WERI-Rb-1 (cell line): ENCODE measurements around the gene GLIPR1.

Experiments used
- DNase-seq: peaks from one replicate; pipeline ENCODE4 v3.0.0-alpha.2; 2020
- H3K27ac ChIP-seq: fragments of 250-450 bp; sonication (Bioruptor Pico); 2 replicates; pipeline ENCODE4 v1.5.1; 2020; ENCODE audit warnings: mild to moderate bottlenecking, moderate library complexity
- H3K27me3 ChIP-seq: fragments of 250-450 bp; sonication (Bioruptor Pico); 2 replicates; pipeline ENCODE4 v1.5.1; 2021; ENCODE audit warnings: mild to moderate bottlenecking, low read depth, moderate library complexity; ENCODE audit not compliant: insufficient read depth, severe bottlenecking
- H3K36me3 ChIP-seq: fragments of 250-450 bp; sonication (Bioruptor Pico); 2 replicates; pipeline ENCODE4 v1.5.1; 2020; ENCODE audit warnings: mild to moderate bottlenecking, moderate library complexity
- H3K4me3 ChIP-seq: 2 replicates; pipeline ENCODE4 v1.5.1; 2011; ENCODE audit warnings: low read depth, mild to moderate bottlenecking, control low read depth, low read length
- H3K9me3 ChIP-seq: fragments of 250-450 bp; sonication (Bioruptor Pico); 2 replicates; pipeline ENCODE4 v1.5.1; 2021; ENCODE audit warnings: mild to moderate bottlenecking, moderate library complexity; ENCODE audit not compliant: severe bottlenecking
- TF ChIP-seq, protein P1 (sequence below): IDR thresholded peaks from 2 replicates; pipeline ENCODE4 v1.5.1; 2011; ENCODE audit warnings: low read depth, mild to moderate bottlenecking, control low read depth, inconsistent platforms, low read length

Gene GLIPR1

DNA sequence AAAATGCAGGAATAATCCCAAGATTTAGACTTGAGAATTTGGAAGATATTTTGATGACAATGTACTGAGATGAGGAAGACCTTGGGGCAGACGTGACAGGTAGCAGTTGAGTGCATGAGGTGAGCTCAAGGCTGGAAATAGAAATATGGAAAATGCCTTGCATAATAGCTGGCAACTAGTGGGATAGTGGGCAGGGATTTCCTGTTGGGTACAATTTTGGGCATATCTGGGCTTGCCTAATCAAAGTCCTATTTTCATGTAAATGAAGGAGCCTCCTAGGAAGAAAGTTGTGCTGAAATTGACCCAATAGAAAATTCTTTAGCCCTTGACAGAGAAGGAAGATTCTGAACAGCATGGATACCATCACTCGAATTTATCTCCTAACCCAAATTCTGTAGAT is 6.4 kb upstream of the GLIPR1 start:
- TF ChIP-seq, protein P1, sequence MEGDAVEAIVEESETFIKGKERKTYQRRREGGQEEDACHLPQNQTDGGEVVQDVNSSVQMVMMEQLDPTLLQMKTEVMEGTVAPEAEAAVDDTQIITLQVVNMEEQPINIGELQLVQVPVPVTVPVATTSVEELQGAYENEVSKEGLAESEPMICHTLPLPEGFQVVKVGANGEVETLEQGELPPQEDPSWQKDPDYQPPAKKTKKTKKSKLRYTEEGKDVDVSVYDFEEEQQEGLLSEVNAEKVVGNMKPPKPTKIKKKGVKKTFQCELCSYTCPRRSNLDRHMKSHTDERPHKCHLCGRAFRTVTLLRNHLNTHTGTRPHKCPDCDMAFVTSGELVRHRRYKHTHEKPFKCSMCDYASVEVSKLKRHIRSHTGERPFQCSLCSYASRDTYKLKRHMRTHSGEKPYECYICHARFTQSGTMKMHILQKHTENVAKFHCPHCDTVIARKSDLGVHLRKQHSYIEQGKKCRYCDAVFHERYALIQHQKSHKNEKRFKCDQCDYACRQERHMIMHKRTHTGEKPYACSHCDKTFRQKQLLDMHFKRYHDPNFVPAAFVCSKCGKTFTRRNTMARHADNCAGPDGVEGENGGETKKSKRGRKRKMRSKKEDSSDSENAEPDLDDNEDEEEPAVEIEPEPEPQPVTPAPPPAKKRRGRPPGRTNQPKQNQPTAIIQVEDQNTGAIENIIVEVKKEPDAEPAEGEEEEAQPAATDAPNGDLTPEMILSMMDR = no peak
- Histone ChIP-seq H3K9me3 (no peaks in the 10 kb centered on the region), H3K4me3 (no peak overlapping the region), H3K36me3 (no peaks in the 10 kb centered on the region), H3K27ac (no peak overlapping the region), H3K27me3 (no peaks in the 10 kb centered on the region)
- DNase-seq = no peak

DNA sequence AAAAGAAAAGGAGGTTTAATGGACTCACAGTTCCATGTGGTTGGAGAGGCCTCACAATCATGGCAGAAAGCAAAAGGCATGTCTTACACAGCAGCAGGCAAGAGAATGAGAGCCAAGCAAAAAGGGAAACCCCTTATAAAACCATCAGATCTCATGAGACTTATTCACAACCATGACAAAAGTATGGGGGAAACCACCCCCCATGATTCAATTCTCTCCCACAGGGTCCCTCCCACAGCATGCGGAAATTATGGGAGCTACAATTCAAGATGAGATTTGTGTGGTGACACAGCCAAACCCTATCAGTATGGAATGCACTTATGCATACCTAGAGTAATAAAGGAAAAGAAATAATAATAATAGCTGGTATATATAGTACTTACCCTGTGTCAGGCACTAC is 4.5 kb upstream of the GLIPR1 start:
- Histone ChIP-seq H3K36me3 (no peaks in the 10 kb centered on the region), H3K4me3 (no peak overlapping the region), H3K9me3 (no peaks in the 10 kb centered on the region), H3K27ac (no peak overlapping the region), H3K27me3 (no peaks in the 10 kb centered on the region)
- no peak for DNase-seq
- TF ChIP-seq, protein P1 = no peak

DNA sequence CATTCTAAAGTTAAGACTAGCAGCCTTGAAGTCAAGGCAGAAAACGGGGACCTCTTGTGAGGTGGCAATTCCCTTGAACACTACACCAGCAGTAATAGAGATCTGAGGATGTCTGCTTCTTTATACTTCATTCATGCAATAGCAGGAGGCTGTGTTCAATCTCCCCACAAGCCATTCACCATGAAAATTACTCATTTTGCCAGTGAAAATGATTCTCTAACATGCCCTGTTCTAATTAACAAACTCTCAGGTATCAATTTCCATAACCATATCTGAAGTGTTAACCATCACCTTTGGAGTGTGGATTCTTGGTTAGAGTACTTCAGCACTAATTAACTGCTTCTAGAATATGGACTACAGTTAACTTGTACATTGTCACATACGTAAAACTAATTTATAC is 3.4 kb upstream of the GLIPR1 start:
- H3K4me3 ChIP-seq = no peak overlapping the region
- no peaks in the 10 kb centered on the region for H3K9me3 ChIP-seq
- H3K27me3 ChIP-seq = no peaks in the 10 kb centered on the region
- H3K36me3 ChIP-seq = no peaks in the 10 kb centered on the region
- H3K27ac ChIP-seq = no peak overlapping the region
- no peak for DNase-seq
- TF ChIP-seq, protein P1 = no peak

DNA sequence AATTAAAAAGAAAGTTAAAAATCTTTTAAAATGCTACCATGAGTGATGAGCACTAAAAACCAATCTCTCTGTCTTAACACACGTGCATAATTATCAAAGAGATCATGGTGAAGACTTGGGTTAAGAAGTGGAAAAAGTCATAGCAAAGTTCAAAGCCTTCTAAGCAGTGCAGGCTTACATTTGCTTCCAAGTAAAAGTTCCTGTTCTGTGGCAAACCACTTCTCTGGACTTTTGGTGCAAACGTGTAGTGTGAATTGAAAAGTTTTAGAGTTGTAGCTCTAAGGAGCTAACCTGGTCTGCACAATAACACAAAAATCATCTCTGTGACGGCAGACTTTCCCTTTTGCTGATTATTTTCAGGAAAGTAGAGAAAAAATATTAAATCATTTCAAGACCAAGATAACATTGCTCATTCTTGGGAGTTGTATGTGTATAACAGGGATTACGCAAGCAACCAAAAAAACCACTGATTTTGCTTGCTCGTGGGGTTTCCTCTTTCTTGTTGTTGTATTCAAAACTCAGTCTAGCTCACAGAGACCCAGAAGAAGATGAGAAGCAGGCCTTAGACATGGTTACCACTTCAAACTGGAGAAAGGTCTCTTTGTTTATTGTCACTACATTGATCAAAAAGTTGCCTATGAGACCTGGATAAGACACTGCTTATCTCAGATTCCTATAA is 2.3 kb upstream of the GLIPR1 start:
- no peak for DNase-seq
- Histone ChIP-seq H3K4me3 (no peak overlapping the region), H3K36me3 (no peaks in the 10 kb centered on the region), H3K27me3 (no peaks in the 10 kb centered on the region), H3K9me3 (no peaks in the 10 kb centered on the region), H3K27ac (no peak overlapping the region)
- TF ChIP-seq, protein P1 = no peak

DNA sequence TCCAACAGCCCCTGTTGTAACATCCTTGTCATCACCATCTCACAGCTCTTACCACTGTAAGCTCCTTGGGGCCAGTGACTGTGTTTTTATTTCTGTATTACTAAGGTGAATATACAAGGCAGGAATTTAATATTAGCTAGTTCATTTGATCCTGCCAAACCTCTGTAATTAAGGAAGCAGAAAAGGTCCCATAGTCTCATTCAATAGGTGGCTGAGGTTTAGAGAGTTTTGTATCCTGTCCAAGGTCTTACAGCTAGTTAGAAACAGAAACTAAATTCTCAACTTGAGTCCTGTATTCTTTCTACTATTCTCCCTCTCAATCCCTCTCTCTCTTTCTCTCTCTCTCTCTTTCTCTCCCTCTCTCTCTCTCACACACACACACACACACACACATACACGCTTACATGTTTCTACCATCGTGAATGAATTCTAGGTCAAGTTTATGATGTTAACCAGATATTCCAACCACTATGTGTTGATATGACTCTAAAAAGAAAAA is 543 bp upstream of the GLIPR1 start:
- Histone ChIP-seq H3K4me3 (no peak overlapping the region), H3K27me3 (no peaks in the 10 kb centered on the region), H3K36me3 (no peaks in the 10 kb centered on the region), H3K27ac (no peak overlapping the region), H3K9me3 (no peaks in the 10 kb centered on the region)
- no peak for DNase-seq
- TF ChIP-seq, protein P1 = no peak
